HCT116 (cell line): Measurements from ENCODE around the gene ETS2.

Experiments used
- ELF1 ChIP-seq: IDR thresholded peaks from 2 replicates; pipeline ENCODE4 v1.6.1; 2012; ENCODE audit warnings: low read depth, borderline replicate concordance
- FOSL1 ChIP-seq: IDR thresholded peaks from 2 replicates; pipeline ENCODE4 v1.6.1; 2012; ENCODE audit warnings: low read depth
- POLR2A ChIP-seq: IDR thresholded peaks from 2 replicates; pipeline ENCODE4 v1.7.0; 2011; ENCODE audit warnings: borderline replicate concordance; ENCODE audit not compliant: insufficient read depth, insufficient read length; ENCODE audit errors: extremely low read depth
- ZNF274 ChIP-seq: fragments of 200-500 bp; sonication (Bioruptor generic); IDR thresholded peaks from 2 replicates; pipeline ENCODE4 v1.6.1; 2014; ENCODE audit warnings: mild to moderate bottlenecking, low read depth, low read length, inconsistent platforms
- TF ChIP-seq, protein P1 (sequence below), 3 experiments: fragments of 200-600 bp in 1 of 3; sonication (generic) in 1 of 3; IDR thresholded peaks in 2 of 3; conservative IDR thresholded peaks in 1 of 3; 2 replicates each; pipeline ENCODE4 v1.5.1; 2012 to 2017; ENCODE audit warnings: low read depth in 2 of 3, low read length in 2 of 3, antibody characterized with exemption in 1 of 3, borderline replicate concordance in 1 of 3, control low read depth in 1 of 3, mild to moderate bottlenecking in 1 of 3, mixed read lengths in 1 of 3, mixed run types in 1 of 3, moderate library complexity in 1 of 3; ENCODE audit not compliant: insufficient read depth in 1 of 3
- TF ChIP-seq, protein P2 (sequence below): IDR thresholded peaks from 2 replicates; pipeline ENCODE4 v1.6.1; 2012

DNA sequence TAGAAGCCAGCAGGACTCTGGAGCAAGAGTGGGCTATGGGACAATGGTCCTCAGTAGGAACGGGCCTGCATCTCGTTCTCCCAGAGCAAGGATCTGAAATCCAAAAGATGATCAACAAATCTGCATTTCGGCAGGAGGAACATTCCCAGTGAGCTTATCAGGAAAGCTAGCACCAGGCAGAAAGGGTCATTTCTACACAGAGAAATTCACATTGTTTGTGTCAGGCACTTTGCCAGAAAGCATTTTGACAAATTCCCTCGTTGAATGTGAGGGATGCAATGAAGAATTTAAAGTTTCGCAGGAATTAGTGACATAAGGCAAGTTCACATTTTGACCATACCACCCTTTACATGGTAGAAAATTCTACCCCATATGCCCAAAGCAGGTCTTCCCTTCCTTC is 31.6 kb upstream of the ETS2 start:
- TF ChIP-seq POLR2A, result no peak
- TF ChIP-seq ZNF274, result no peak
- no peak for TF ChIP-seq FOSL1
- TF ChIP-seq, protein P1, sequence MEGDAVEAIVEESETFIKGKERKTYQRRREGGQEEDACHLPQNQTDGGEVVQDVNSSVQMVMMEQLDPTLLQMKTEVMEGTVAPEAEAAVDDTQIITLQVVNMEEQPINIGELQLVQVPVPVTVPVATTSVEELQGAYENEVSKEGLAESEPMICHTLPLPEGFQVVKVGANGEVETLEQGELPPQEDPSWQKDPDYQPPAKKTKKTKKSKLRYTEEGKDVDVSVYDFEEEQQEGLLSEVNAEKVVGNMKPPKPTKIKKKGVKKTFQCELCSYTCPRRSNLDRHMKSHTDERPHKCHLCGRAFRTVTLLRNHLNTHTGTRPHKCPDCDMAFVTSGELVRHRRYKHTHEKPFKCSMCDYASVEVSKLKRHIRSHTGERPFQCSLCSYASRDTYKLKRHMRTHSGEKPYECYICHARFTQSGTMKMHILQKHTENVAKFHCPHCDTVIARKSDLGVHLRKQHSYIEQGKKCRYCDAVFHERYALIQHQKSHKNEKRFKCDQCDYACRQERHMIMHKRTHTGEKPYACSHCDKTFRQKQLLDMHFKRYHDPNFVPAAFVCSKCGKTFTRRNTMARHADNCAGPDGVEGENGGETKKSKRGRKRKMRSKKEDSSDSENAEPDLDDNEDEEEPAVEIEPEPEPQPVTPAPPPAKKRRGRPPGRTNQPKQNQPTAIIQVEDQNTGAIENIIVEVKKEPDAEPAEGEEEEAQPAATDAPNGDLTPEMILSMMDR (IDR thresholded peaks at IDR 0.05 in 2 of 3, conservative IDR thresholded peaks at IDR 0.05 in 1 of 3; ENCODE audit: borderline replicate concordance in 1 of 3, insufficient read depth in 1 of 3, low read depth in 2 of 3, low read length in 2 of 3), result no peak
- TF ChIP-seq ELF1, result no peak
- TF ChIP-seq, protein P2, sequence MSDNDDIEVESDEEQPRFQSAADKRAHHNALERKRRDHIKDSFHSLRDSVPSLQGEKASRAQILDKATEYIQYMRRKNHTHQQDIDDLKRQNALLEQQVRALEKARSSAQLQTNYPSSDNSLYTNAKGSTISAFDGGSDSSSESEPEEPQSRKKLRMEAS, result no peak
